Measurements from ENCODE around the gene NDUFS8. TPM values are rescaled to one million over a fixed set of nuclear protein-coding genes. Genes with fewer than 3 reads are reported as not detected.

Gene NDUFS8
- total and polyA plus RNA-seq, 2 donors (not counting 1 experiment from before 2014, with no cell fraction given), result 73.9 to 84.6 TPM

GRCh38 chr11:68013611-68014156 is 16.8 kb upstream of the NDUFS8 start:
- intact Hi-C loops (cut with micrococcal nuclease), result no loop called here
- Mint-ChIP-seq H3K9me3 (ENCODE audit: insufficient read depth) (no peaks in the 10 kb centered on the region), H3K4me3 (no peak overlapping the region), H3K4me1 (peaks cover 27% of the 10 kb centered on the region), H3K27ac (no peak overlapping the region), H3K27me3 (no peaks in the 10 kb centered on the region)
- DNase-seq (no peak), ATAC-seq (ENCODE audit: low read depth) (no peak)
- no peaks in the 10 kb centered on the region for H3K9me3 ChIP-seq (ENCODE audit: control extremely low read depth in 1 of 3, control insufficient read depth in 2 of 3, insufficient read depth in 1 of 3, low read length in 2 of 3)
- H2AFZ ChIP-seq (ENCODE audit: insufficient read depth, low read depth, low read length, poor library complexity, severe bottlenecking), result no peak overlapping the region
- TF ChIP-seq EZH2 (IDR thresholded peaks at IDR 0.05; ENCODE audit: borderline replicate concordance, insufficient read depth, low read depth, low read length, poor library complexity, severe bottlenecking) (no peak), CTCF (IDR thresholded peaks at IDR 0.05) (no peak)
- CTCF ChIA-PET, result no interaction called here
- peaks cover 13% of the 10 kb centered on the region for H3K79me2 ChIP-seq (ENCODE audit: control insufficient read depth, insufficient read depth, low read length)
- no peak overlapping the region for H3K9ac ChIP-seq (ENCODE audit: low read length)
- H3K4me3 ChIP-seq (ENCODE audit: control extremely low read depth in 1 of 5, extremely low read depth in 1 of 5, insufficient read depth in 1 of 5, low read depth in 2 of 5, low read length in 4 of 5), result no peak overlapping the region
- H3K4me2 ChIP-seq (replicated peaks; ENCODE audit: low read depth, low read length, poor library complexity, severe bottlenecking), result no peak overlapping the region
- POLR2A ChIA-PET, result no interaction called here
- H3K27ac ChIP-seq (ENCODE audit: low read length in 2 of 2), result no peak overlapping the region
- H3K27me3 ChIP-seq (replicated peaks in 1 of 4; ENCODE audit: control extremely low read depth in 1 of 4, control insufficient read depth in 3 of 4, insufficient read depth in 4 of 4, low read length in 3 of 4), result no peaks in the 10 kb centered on the region
- no peaks in the 10 kb centered on the region for H3K36me3 ChIP-seq (replicated peaks in 1 of 2; ENCODE audit: control extremely low read depth in 1 of 2, control insufficient read depth in 1 of 2, extremely low read depth in 1 of 2, insufficient read depth in 2 of 2, low read length in 1 of 2)
- H4K20me1 ChIP-seq (ENCODE audit: control insufficient read depth, insufficient read depth, low read length, poor library complexity, severe bottlenecking), result peaks cover 2% of the 10 kb centered on the region
- peaks cover 28 to 29% of the 10 kb centered on the region in 2 donors for H3K4me1 ChIP-seq (ENCODE audit: control insufficient read depth in 2 of 2, insufficient read depth in 2 of 2, low read length in 2 of 2)
- 96% methylated on average over 11 of the region's 14 CpGs for WGBS (ENCODE audit: insufficient coverage)

GRCh38 chr11:68014157-68014946 is 16.1 kb upstream of the NDUFS8 start:
- Histone ChIP-seq H3K27ac (ENCODE audit: low read length in 2 of 2) (no peak overlapping the region), H4K20me1 (ENCODE audit: control insufficient read depth, insufficient read depth, low read length, poor library complexity, severe bottlenecking) (no peaks in the 10 kb centered on the region), H3K36me3 (replicated peaks in 1 of 2; ENCODE audit: control extremely low read depth in 1 of 2, control insufficient read depth in 1 of 2, extremely low read depth in 1 of 2, insufficient read depth in 2 of 2, low read length in 1 of 2) (no peaks in the 10 kb centered on the region), H3K79me2 (ENCODE audit: control insufficient read depth, insufficient read depth, low read length) (peaks cover 9% of the 10 kb centered on the region), H3K27me3 (replicated peaks in 1 of 4; ENCODE audit: control extremely low read depth in 1 of 4, control insufficient read depth in 3 of 4, insufficient read depth in 4 of 4, low read length in 3 of 4) (no peaks in the 10 kb centered on the region), H3K4me3 (ENCODE audit: control extremely low read depth in 1 of 5, extremely low read depth in 1 of 5, insufficient read depth in 1 of 5, low read depth in 2 of 5, low read length in 4 of 5) (no peak overlapping the region), H3K9ac (ENCODE audit: low read length) (no peak overlapping the region), H2AFZ (ENCODE audit: insufficient read depth, low read depth, low read length, poor library complexity, severe bottlenecking) (no peak overlapping the region), H3K4me2 (replicated peaks; ENCODE audit: low read depth, low read length, poor library complexity, severe bottlenecking) (no peak overlapping the region), H3K9me3 (ENCODE audit: control extremely low read depth in 1 of 3, control insufficient read depth in 2 of 3, insufficient read depth in 1 of 3, low read length in 2 of 3) (no peaks in the 10 kb centered on the region), H3K4me1 (ENCODE audit: control insufficient read depth in 2 of 2, insufficient read depth in 2 of 2, low read length in 2 of 2) (peaks cover 21 to 22% of the 10 kb centered on the region in 2 donors)
- Mint-ChIP-seq H3K27me3 (no peaks in the 10 kb centered on the region), H3K27ac (no peak overlapping the region), H3K4me3 (no peak overlapping the region), H3K4me1 (peaks cover 21% of the 10 kb centered on the region), H3K9me3 (ENCODE audit: insufficient read depth) (no peaks in the 10 kb centered on the region)
- ChIA-PET CTCF (interaction anchor here (1.1 kb wide), 1 partner anchor 194 kb away, joined by 3 read pairs; no protein-coding TSS in a partner anchor), POLR2A (no interaction called here)
- 66% methylated on average over 15 of the region's 16 CpGs for WGBS (ENCODE audit: insufficient coverage)
- TF ChIP-seq CTCF (IDR thresholded peaks at IDR 0.05) (no peak), EZH2 (IDR thresholded peaks at IDR 0.05; ENCODE audit: borderline replicate concordance, insufficient read depth, low read depth, low read length, poor library complexity, severe bottlenecking) (no peak)
- ATAC-seq (ENCODE audit: low read depth) (no peak), DNase-seq (no peak)
- intact Hi-C loops (cut with micrococcal nuclease), result no loop called here

Data from B cell (primary cell).